C4-2B (cell line): ENCODE data around the gene PSAPL1.

Experiments
- CTCF ChIP-seq: fragments of 450-650 bp; conservative IDR thresholded peaks from 2 replicates; pipeline ENCODE4 v1.5.1; 2017; ENCODE audit warnings: mild to moderate bottlenecking
- ZFX ChIP-seq: fragments of 450-650 bp; IDR thresholded peaks from 2 replicates; pipeline ENCODE4 v1.6.1; 2017

DNA sequence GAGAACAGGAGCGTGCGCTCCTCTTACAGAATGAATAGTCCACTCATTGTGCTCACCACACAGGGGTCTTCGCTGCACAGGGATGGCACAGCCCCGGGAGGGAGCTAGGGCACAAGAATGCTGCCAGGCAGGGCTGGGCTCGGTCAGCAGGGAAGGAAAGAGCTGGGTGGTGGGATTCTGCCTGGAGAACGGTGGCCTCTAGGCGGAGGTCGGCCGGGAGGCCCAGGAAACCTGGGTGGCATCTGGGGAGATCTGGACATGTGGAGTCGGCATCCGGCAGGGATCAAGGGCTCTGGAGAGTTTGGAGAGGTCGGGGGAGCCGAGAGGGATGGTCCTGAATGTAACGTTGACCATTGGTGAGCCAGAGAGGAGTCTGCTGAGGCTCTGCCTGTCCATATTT, 46.5 kb upstream of the PSAPL1 start:
- no peak for TF ChIP-seq CTCF
- no peak for TF ChIP-seq ZFX
